ENCODE measurements around the gene RAD51B. TPM values are rescaled to one million over a fixed set of nuclear protein-coding genes. Genes with fewer than 3 reads are reported as not detected.

The RAD51B gene
- total RNA-seq, 1 experiment from 2014 or later: 10.8 TPM

DNA sequence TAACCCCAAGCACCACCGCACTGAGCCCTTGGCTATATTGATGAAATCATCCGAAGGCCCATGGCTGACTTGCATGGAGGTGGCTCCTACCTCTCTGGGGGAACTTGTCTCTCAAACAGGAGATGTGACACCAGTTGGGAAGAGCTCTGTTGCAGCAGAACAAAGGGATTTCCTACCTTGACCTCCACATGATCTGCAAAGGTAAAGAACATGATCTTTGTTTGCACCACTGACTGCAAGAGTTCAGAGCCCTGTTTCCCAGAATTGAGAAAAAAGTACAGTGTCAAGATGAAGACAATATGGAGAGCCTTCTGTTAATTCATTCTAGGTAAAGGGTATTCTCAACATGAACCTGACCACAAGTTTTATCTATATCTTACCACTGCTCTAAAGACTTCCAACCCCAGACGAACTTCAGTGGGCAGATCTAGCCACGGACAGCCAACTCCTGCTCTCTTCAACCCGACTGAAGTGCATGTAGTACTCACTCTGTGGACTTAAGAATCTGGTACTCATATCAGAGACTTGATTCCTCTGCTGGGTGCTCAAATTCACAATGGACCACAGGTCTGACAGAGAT lies 35.2 kb upstream of the RAD51B start:
- Histone ChIP-seq H3K27me3 (ENCODE audit: low read length) (no peaks in the 10 kb centered on the region), H3K4me2 (ENCODE audit: low read length) (no peak overlapping the region), H3F3A (ENCODE audit: low read length, unreplicated experiment) (no peaks in the 10 kb centered on the region), H3K9ac (ENCODE audit: low read length) (no peak overlapping the region), H3K27ac (ENCODE audit: low read length) (no peak overlapping the region), H3K4me3 (ENCODE audit: low read length) (no peak overlapping the region), H3K36me3 (ENCODE audit: low read depth, low read length) (peaks cover 45% of the 10 kb centered on the region), H2AFZ (ENCODE audit: low read length) (no peak overlapping the region), H3K9me2 (replicated peaks; ENCODE audit: low read length) (no peaks in the 10 kb centered on the region), H3K9me3 (ENCODE audit: low read length) (no peaks in the 10 kb centered on the region), H3K4me1 (ENCODE audit: insufficient read depth, low read length) (no peaks in the 10 kb centered on the region), H3K79me2 (ENCODE audit: low read length) (no peaks in the 10 kb centered on the region), H4K20me1 (ENCODE audit: low read length) (no peaks in the 10 kb centered on the region)
- DNase-seq (no peak), ATAC-seq (no peak)
- ChIA-PET POLR2A (ENCODE audit: unreplicated experiment) (no interaction called here), CTCF (no interaction called here)
- intact Hi-C loops (cut with micrococcal nuclease): no loop called here
- TF ChIP-seq, protein P1, sequence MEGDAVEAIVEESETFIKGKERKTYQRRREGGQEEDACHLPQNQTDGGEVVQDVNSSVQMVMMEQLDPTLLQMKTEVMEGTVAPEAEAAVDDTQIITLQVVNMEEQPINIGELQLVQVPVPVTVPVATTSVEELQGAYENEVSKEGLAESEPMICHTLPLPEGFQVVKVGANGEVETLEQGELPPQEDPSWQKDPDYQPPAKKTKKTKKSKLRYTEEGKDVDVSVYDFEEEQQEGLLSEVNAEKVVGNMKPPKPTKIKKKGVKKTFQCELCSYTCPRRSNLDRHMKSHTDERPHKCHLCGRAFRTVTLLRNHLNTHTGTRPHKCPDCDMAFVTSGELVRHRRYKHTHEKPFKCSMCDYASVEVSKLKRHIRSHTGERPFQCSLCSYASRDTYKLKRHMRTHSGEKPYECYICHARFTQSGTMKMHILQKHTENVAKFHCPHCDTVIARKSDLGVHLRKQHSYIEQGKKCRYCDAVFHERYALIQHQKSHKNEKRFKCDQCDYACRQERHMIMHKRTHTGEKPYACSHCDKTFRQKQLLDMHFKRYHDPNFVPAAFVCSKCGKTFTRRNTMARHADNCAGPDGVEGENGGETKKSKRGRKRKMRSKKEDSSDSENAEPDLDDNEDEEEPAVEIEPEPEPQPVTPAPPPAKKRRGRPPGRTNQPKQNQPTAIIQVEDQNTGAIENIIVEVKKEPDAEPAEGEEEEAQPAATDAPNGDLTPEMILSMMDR (conservative IDR thresholded peaks at IDR 0.05; ENCODE audit: low read depth, low read length): no peak
- TF ChIP-seq EZH2phosphoT487 (IDR thresholded peaks at IDR 0.05; ENCODE audit: borderline replicate concordance, low read length) (no peak), EZH2 (IDR thresholded peaks at IDR 0.05; ENCODE audit: low read length, unreplicated experiment) (no peak)
- BruUV-seq (replicated peaks): no TSS peak

DNA sequence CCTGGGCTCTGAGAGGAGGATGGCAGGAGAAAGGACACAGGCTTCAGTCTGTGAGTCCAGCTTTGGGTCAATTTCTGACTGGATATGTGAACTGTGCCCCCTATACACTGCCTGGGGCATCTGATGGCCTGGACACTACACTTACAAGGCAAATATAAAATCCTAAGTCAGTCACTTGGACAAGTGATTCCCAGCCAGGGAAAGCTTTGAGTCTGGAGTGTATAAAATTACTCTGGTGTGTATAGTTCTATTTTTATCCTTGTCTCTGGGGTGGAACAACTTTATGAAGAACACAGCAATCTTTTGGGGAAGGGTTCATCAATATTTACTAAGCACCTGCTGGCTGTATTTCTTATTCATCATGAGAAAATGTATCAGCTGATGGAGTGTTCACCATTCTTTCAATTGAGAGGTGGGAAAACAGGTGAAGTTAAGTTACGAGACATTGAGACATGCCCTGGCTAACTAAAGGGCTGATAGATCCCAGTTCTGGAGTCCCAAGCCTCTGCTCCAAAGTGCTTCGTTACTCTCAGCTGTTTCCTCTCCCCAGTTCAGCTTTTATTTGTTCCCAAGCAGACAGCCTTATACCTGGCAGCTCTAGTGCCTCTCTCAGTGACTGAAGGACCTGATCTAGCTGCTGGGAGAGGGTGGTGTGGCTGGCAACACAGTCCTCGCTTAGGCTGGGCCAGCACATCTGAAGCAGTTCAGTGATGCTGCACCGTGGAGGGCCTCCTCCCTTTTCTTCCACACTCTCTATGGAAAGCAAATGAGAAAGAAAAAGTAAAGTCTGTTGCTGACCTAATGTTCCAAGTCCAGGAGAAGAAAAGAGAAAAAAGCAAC lies 34.1 kb upstream of the RAD51B start:
- Histone ChIP-seq H3K4me1 (ENCODE audit: insufficient read depth, low read length) (no peaks in the 10 kb centered on the region), H3K9me2 (replicated peaks; ENCODE audit: low read length) (no peaks in the 10 kb centered on the region), H3K9ac (ENCODE audit: low read length) (no peak overlapping the region), H3K79me2 (ENCODE audit: low read length) (no peaks in the 10 kb centered on the region), H3K4me2 (ENCODE audit: low read length) (no peak overlapping the region), H3K27me3 (ENCODE audit: low read length) (no peaks in the 10 kb centered on the region), H3K36me3 (ENCODE audit: low read depth, low read length) (peaks cover 55% of the 10 kb centered on the region), H3K4me3 (ENCODE audit: low read length) (no peak overlapping the region), H3K9me3 (ENCODE audit: low read length) (no peaks in the 10 kb centered on the region), H4K20me1 (ENCODE audit: low read length) (no peaks in the 10 kb centered on the region), H3K27ac (ENCODE audit: low read length) (no peak overlapping the region), H3F3A (ENCODE audit: low read length, unreplicated experiment) (no peaks in the 10 kb centered on the region), H2AFZ (ENCODE audit: low read length) (no peak overlapping the region)
- TF ChIP-seq, protein P1 (conservative IDR thresholded peaks at IDR 0.05; ENCODE audit: low read depth, low read length): no peak
- TF ChIP-seq EZH2phosphoT487 (IDR thresholded peaks at IDR 0.05; ENCODE audit: borderline replicate concordance, low read length) (no peak), EZH2 (IDR thresholded peaks at IDR 0.05; ENCODE audit: low read length, unreplicated experiment) (no peak)
- CTCF ChIA-PET: no interaction called here
- no peak for ATAC-seq
- no peak for DNase-seq
- BruUV-seq (replicated peaks): no TSS peak
- intact Hi-C loops (cut with micrococcal nuclease): no loop called here
- POLR2A ChIA-PET (ENCODE audit: unreplicated experiment): no interaction called here

DNA sequence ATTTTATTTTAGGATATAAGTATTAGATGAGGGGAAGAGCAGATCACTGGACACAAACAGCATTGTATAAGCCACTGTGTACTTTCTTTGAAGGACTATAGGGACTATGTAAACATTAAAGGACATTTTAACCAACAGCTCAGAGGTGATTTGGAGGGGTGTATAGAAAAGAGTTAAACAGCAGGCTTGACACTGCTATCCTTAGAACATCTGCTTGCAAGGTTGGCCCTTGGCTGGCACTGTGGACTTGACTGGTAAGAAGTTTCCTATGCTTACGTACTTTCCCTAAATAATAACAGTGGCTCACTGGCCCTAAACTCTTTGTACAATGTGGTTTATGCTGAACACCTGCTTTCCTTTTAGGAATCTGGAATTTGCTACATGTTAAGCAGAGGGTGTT lies 31.9 kb upstream of the RAD51B start:
- Histone ChIP-seq H3K79me2 (ENCODE audit: low read length) (no peaks in the 10 kb centered on the region), H3K4me3 (ENCODE audit: low read length) (no peak overlapping the region), H3K27ac (ENCODE audit: low read length) (no peak overlapping the region), H3K9ac (ENCODE audit: low read length) (no peak overlapping the region), H3F3A (ENCODE audit: low read length, unreplicated experiment) (no peaks in the 10 kb centered on the region), H2AFZ (ENCODE audit: low read length) (no peak overlapping the region), H3K36me3 (ENCODE audit: low read depth, low read length) (peaks cover 45% of the 10 kb centered on the region), H3K4me2 (ENCODE audit: low read length) (no peak overlapping the region), H3K9me3 (ENCODE audit: low read length) (no peaks in the 10 kb centered on the region), H4K20me1 (ENCODE audit: low read length) (no peaks in the 10 kb centered on the region), H3K27me3 (ENCODE audit: low read length) (no peaks in the 10 kb centered on the region), H3K4me1 (ENCODE audit: insufficient read depth, low read length) (no peaks in the 10 kb centered on the region), H3K9me2 (replicated peaks; ENCODE audit: low read length) (no peaks in the 10 kb centered on the region)
- TF ChIP-seq EZH2 (IDR thresholded peaks at IDR 0.05; ENCODE audit: low read length, unreplicated experiment) (no peak), EZH2phosphoT487 (IDR thresholded peaks at IDR 0.05; ENCODE audit: borderline replicate concordance, low read length) (no peak)
- TF ChIP-seq, protein P1 (conservative IDR thresholded peaks at IDR 0.05; ENCODE audit: low read depth, low read length): no peak
- intact Hi-C loops (cut with micrococcal nuclease): no loop called here
- ChIA-PET POLR2A (ENCODE audit: unreplicated experiment) (no interaction called here), CTCF (no interaction called here)
- ATAC-seq: no peak
- DNase-seq: no peak
- no TSS peak for BruUV-seq (replicated peaks)

Data from PC-3 (cell line).